HG03045 (cell line): ENCODE measurements around the gene RYR3.
"Not testable (repeated sequence)": the region's sequence is repeated elsewhere in the genome, so short reads cannot be mapped to it uniquely, and the experiment has no call there.

Experiments
- ATAC-seq: cut with Tn5 transposase; IDR thresholded peaks from one replicate; pipeline ENCODE4 v1.9.1; 2021; ENCODE audit warnings: mild to moderate bottlenecking, moderate library complexity; ENCODE audit not compliant: unreplicated experiment

The RYR3 gene

DNA sequence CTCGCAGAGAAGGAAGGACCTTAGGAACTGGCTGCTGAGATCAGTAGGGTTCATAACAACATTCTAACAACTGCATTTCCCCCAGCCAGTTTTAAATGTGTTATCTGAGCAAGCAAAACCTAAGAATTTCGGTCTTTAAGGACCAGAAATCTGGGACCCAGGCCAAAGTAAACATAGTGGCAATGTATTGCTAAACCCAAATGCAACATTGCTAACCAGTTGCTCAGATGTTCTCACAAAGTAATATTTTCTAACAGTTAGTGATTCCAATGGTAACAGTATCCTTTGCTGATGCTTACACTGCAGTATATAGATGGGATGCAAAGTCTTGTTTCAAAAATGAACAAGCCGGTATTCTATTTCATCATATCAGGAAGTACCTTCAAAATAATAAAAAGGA lies 254.3 kb downstream of the RYR3 start:
- ATAC-seq, result no peak

DNA sequence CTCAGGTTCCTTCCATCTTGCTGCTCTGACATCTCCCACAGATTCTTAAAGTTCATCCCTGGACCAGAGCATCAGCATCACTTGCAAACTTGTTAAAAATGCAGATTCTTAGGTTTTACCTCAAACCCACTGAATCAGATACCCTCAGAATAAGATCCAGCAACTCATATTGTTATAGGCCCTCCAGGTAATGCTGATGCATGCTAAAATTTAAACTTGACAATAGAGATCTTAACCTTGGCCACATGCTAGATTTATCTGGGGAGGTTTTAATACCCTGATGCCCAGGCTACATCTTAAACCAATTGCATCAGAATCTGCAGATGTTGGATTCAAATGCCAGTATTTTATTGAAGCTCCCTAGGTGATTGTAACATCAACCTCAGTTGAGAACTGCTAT lies 256.9 kb downstream of the RYR3 start:
- no peak for ATAC-seq

DNA sequence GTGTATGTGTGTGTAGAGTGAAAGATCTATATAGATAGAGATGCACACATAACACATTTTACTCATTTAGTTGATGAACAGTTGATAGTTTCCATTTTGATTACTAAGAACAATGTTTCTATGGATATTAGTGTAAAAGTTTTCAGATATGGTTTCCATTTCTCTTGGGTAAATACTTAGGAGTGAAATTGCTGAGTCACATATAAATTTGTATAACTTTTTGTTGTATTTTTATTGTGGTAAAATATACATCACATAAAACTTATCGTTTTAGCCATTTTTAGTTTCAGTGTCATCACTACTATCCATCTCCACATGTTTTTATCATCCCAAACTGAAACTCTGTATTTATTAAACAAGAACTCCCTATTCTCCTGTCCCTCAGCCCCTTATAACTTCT lies 258.3 kb downstream of the RYR3 start:
- ATAC-seq, result no peak

GRCh38 chr15:33577911-33578310 lies 267.1 kb downstream of the RYR3 start:
- ATAC-seq, result not testable (repeated sequence)

- ATAC-seq, result no peak
Measured at GRCh38 chr15:33580526-33580925, 269.8 kb downstream of the RYR3 start.

DNA sequence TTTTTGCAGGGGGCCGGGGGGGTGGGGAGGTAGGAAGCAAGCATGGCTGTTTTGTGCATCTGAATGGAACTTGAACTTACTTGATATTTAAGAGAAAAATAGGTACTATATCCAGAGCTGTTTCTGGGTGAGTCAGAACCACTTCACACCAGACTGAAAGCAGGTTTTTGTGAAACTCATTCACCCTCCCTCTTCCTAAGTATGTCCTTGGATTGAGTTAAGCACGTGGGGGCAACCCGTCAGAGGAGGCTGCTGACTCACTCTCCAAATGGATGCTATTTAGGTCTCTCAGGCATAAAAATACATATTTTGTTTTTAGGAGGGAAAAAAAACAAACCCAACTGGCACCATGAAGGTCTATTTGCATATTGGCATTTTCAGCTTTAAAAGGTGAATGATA lies 270.3 kb downstream of the RYR3 start:
- ATAC-seq, result no peak

- ATAC-seq, result no peak
Measured at GRCh38 chr15:33584797-33585196, 274.0 kb downstream of the RYR3 start.

DNA sequence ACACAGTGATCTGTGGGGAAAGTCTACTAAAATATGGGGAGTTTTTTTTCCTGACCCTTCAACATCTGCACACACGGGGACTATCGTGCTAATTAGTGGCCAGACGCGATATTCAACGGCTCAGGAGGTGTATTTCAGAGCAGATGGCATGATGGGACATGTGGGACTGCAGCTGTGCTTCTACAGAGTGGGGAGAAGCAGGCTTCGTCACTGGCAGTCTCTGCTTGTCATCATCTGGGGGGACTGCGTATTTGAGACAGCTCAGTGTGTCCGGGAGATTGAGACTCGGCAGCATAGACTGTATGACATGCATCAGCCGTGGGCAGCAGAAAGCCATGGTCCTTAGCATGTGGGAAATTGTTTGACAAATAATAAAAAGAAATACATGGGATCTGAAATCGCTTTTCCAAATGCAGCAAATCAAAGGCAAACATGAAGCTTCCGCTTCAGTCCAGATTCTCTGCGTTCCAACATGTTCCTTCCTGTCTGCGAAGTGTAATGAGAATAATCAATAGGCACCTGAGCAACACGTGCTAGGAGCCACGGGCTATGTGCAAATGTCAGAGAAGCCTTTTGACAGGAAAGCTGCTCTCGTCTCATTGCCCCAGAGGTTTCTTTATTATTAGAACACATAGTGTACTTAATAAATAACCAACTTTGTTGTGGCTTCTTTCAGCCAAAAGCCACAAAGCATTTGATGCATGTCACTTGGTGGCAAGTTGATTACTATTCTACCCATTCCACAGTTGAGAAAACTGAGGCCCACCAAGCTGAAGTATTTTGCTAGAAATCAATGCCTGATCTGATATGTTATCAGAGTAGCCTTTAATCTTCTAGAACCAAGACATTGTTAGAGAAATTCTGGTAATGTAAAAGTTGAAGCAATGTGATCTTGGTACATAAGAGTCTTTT lies 276.3 kb downstream of the RYR3 start:
- ATAC-seq, result no peak

GRCh38 chr15:33587773-33588172 lies 277.0 kb downstream of the RYR3 start:
- no peak for ATAC-seq

DNA sequence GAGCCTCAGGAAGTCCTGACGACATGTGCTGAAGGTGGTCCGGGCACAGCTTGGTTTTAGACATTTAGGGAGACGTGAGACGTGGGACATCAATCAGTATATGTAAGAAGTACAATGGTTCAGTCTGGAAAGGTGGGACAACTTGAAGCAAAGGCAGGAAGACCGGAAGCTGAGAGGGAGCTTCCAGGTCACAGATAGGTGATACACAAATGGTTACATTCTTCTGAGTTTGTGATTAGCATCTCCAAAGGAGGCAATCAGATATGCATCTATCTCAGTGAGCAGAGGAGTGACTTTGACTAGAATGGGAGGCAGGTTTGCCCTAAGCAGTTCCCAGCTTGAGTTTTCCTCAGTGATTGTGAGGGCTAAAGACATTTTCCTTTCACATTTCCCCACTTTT lies 282.1 kb downstream of the RYR3 start:
- no peak for ATAC-seq

GRCh38 chr15:33598382-33598781 lies 287.6 kb downstream of the RYR3 start:
- ATAC-seq, result not testable (repeated sequence)

DNA sequence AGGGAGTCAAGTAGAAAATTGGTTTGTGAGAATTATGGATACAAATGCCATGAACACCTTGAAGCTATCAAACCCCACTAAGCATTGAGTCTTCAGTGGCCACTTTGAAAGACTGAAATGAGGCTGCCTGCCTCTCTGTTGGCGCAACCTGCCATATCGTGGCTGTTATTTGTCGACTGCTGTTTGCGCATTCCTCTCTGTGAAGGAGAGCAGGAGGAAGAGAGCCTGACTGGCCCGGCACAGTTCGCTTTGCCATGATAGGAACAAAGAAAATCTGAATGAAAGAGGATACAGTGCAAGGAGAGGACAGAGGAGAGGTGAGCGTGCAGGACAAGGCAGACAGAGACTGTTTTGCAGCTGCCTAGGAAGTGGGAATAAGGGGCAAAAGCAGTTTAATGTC lies 289.4 kb downstream of the RYR3 start:
- no peak for ATAC-seq

DNA sequence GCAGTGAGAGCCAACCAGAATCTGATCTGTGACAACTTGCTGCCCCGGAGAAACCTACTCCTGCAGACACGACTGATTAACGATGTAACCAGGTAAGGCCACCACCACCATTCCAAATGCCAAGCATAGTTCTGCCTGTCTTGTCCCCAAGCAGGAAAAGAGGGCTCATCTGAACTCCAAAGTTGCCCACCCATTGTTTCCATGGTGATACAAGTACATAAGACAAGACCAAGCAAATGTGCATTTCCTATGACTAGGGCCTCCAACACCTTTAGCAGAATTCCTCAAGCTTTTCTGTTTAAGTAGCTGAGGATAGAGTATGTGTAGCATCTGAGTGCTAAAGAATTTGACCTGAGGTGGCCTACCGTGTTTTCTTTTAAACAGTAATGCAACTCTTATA lies 290.7 kb downstream of the RYR3 start:
- ATAC-seq, result no peak

DNA sequence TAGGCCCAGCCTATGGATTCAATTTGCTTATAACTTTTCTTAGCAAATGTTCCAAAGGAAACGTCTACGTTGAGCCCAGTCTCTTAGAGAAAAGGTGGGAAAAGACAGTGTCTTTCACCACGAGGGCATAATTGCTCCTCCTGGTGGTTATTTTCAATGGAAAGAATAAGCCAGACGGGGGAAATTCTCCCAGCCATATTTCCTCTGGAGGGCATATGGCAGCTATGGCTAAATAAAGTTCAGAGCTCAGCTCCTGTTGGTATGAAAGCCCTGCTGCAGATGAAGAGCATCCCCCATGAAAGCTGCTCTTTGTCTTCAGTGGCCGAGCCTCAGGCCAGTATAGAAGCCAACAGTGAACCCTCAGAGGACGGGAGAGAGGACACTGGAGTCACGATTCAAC lies 297.9 kb downstream of the RYR3 start:
- no peak for ATAC-seq

GRCh38 chr15:33612721-33613304 lies 302.0 kb downstream of the RYR3 start:
- ATAC-seq, result no peak

DNA sequence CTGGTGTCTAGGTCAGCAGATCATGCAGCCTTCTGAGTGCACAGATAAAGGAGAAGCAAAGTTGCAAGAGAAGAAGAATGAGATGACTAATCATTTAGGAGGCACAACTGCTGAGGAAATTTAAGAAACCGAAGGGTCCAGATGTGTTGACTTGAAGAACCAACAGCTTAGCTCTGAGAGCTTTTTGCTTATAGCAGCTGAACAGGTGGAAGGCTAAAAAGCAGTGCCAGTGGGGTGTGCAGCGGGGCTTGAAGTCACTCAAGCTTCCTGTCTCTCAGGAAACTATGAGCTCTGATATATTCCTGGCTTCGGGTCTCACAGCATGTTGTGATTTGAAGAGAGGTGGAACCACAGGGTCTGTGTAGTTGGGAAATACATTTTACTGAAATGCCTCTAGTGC lies 305.7 kb downstream of the RYR3 start:
- no peak for ATAC-seq

- no peak for ATAC-seq
Measured at GRCh38 chr15:33618350-33618749, 307.6 kb downstream of the RYR3 start.

DNA sequence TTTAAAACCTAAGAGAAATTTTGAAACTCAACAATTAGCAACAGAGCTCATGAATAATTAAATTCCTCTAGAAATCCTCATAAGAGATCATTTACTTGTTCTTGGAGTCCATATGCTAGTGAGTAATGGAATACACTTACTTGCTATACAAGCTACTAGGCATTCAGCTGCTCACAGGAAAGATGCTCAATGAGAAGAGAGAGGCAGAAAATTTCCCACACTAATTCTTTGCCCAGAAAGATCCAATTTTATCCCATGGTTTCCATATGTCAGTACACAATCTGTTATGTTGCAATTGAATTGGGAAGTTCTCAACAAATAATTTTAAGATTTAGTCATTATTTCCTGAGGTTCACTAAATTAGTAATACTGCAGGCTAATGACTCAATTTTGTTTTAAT lies 310.4 kb downstream of the RYR3 start:
- no peak for ATAC-seq

GRCh38 chr15:33623010-33623409 lies 312.2 kb downstream of the RYR3 start:
- no peak for ATAC-seq

- no peak for ATAC-seq
Measured at GRCh38 chr15:33624439-33624838, 313.7 kb downstream of the RYR3 start.

- no peak for ATAC-seq
Measured at GRCh38 chr15:33629647-33630046, 318.9 kb downstream of the RYR3 start.

- ATAC-seq, result no peak
Measured at GRCh38 chr15:33636234-33636633, 325.5 kb downstream of the RYR3 start.

DNA sequence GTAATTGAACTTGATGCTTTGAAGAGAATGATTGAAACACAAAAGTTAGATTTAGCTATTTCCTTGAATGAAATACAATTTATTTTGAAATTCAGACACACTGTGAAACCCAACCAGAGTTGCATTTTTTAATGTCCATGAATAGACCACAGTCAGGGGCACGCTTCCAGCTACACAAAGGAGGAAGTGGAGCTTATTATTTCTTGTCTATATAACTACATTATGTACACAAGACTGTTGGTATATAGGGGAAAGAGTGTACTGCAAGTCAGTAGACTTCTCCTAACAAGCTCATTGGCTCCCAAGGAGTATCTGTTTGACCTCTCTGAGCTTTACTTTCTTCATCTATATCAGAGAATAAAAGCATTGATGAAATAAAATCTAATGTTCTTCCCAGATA lies 326.2 kb downstream of the RYR3 start:
- no peak for ATAC-seq
